Measurements from ENCODE around the gene IPO5. TPM values are rescaled to one million over a fixed set of nuclear protein-coding genes. Genes with fewer than 3 reads are reported as not detected.
A peak's percentile ranks its signal among the peaks of the same experiment; 100 is the strongest.

Gene IPO5
- total and polyA plus RNA-seq, 2 of the 4 experiments (the other 2 are of a cell fraction): 89.2 to 270 TPM

DNA sequence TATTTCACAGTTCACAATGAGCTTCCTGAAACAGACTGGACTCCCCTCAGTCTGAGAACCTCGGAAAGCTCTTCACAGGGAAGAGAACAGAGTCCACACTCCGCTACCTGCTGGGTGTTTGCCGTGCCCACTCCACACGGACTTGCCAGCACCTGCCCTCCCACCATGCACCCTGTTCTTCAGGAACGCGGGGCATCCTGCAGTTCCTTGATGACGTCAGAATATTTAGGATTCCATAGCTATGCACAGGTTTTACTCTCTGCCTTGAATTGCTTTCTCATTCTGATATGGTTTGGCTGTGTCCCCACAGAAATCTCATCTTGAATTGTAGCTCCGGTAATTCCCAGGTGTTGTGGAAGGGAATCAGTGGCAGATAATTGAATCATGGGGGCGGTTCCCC, 115.0 kb downstream of the IPO5 start:
- DNase-seq (no peak), ATAC-seq (ENCODE audit: low read depth) (no peak)
- H3K4me2 ChIP-seq (ENCODE audit: low read depth, low read length): no peak overlapping the region
- intact Hi-C loops (cut with micrococcal nuclease): no loop called here
- H3K4me3 ChIP-seq (ENCODE audit: insufficient read depth, low read depth, low read length): no peak overlapping the region
- CTCF ChIA-PET: interaction anchor here (1.0 kb wide), 1 partner anchor 35 kb away, joined by 3 read pairs; no protein-coding TSS in a partner anchor
- no peak overlapping the region for H2BK15ac ChIP-seq (ENCODE audit: low read depth, low read length)
- no peak overlapping the region for H2BK120ac ChIP-seq (ENCODE audit: low read depth, low read length)
- H2AFZ ChIP-seq (replicated peaks; ENCODE audit: low read length, poor library complexity): peak overlapping the region; percentile 63
- POLR2A ChIA-PET (ENCODE audit: unreplicated experiment): no interaction called here
- no peak overlapping the region for H3K4ac ChIP-seq (ENCODE audit: low read depth, low read length)
- H4K5ac ChIP-seq (ENCODE audit: low read depth, low read length): no peak overlapping the region
- no peak overlapping the region for H3K18ac ChIP-seq (ENCODE audit: low read depth, low read length)
- H3K23ac ChIP-seq (ENCODE audit: low read depth, low read length): no peak overlapping the region
- 72% methylated on average over 5 of the region's 9 CpGs; no CpG with 5 or more reads in 1 of the 2 experiments for WGBS, 2 experiments (ENCODE audit: extremely low coverage in 2 of 2, insufficient read length in 1 of 2)
- H3K9me3 ChIP-seq (ENCODE audit: control insufficient read depth, insufficient read depth, low read length): no peaks in the 10 kb centered on the region
- dilution Hi-C loops (cut with HindIII; ENCODE audit: low sequenced_read_pairs, unreplicated experiment): no loop called here
- no peaks in the 10 kb centered on the region for H3K9me1 ChIP-seq (ENCODE audit: insufficient read depth, low read length)
- H3K27me3 ChIP-seq (ENCODE audit: control insufficient read depth, insufficient read depth, low read length): no peaks in the 10 kb centered on the region
- no peak overlapping the region for H2AK5ac ChIP-seq (ENCODE audit: low read depth, low read length)
- no peak overlapping the region for H3K14ac ChIP-seq (replicated peaks; ENCODE audit: low read depth, low read length)
- no peaks in the 10 kb centered on the region for H4K20me1 ChIP-seq (ENCODE audit: insufficient read depth, low read length)
- no peak overlapping the region for H2BK5ac ChIP-seq (ENCODE audit: low read depth, low read length, poor library complexity, severe bottlenecking)
- H4K8ac ChIP-seq (ENCODE audit: low read depth in 2 of 2, low read length in 2 of 2): no peak overlapping the region
- H2BK20ac ChIP-seq (ENCODE audit: low read depth, low read length): no peak overlapping the region
- no peak overlapping the region for H2AK9ac ChIP-seq (replicated peaks; ENCODE audit: low read depth, low read length, poor library complexity)
- H3K4me1 ChIP-seq (ENCODE audit: control insufficient read depth, insufficient read depth, low read length): no peaks in the 10 kb centered on the region
- in situ Hi-C loops (cut with MboI; ENCODE audit: low sequenced_read_pairs): no loop called here
- no peak overlapping the region for H3K27ac ChIP-seq (ENCODE audit: insufficient read depth, low read length)
- H3K36me3 ChIP-seq (ENCODE audit: control insufficient read depth, insufficient read depth, low read length): no peaks in the 10 kb centered on the region
- TF ChIP-seq FOS (IDR thresholded peaks at IDR 0.05; ENCODE audit: low read depth, low read length) (no peak), MXI1 (IDR thresholded peaks at IDR 0.05; ENCODE audit: borderline replicate concordance, low read depth, low read length) (no peak), POLR2A (IDR thresholded peaks at IDR 0.05; ENCODE audit: low read depth, low read length) (no peak), CEBPB (IDR thresholded peaks at IDR 0.05; ENCODE audit: low read depth, low read length) (no peak), RFX5 (IDR thresholded peaks at IDR 0.05; ENCODE audit: low read depth, low read length) (no peak), CHD1 (IDR thresholded peaks at IDR 0.05; ENCODE audit: low read depth, low read length) (no peak), MAZ (IDR thresholded peaks at IDR 0.05; ENCODE audit: borderline replicate concordance, low read depth, low read length) (no peak), MAFK (IDR thresholded peaks at IDR 0.05; ENCODE audit: low read depth, low read length) (no peak)
- TF ChIP-seq, protein P1, sequence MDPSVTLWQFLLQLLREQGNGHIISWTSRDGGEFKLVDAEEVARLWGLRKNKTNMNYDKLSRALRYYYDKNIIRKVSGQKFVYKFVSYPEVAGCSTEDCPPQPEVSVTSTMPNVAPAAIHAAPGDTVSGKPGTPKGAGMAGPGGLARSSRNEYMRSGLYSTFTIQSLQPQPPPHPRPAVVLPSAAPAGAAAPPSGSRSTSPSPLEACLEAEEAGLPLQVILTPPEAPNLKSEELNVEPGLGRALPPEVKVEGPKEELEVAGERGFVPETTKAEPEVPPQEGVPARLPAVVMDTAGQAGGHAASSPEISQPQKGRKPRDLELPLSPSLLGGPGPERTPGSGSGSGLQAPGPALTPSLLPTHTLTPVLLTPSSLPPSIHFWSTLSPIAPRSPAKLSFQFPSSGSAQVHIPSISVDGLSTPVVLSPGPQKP (IDR thresholded peaks at IDR 0.05; ENCODE audit: borderline replicate concordance, low read depth, low read length): no peak
- no peaks in the 10 kb centered on the region for H3K79me1 ChIP-seq (ENCODE audit: low read depth in 1 of 2, low read length in 2 of 2)
- no peak overlapping the region for H4K91ac ChIP-seq (ENCODE audit: insufficient read depth, low read depth, low read length)
- no peak overlapping the region for H3K56ac ChIP-seq (ENCODE audit: extremely low read depth, insufficient read depth, low read length)
- no peak overlapping the region for H3K9ac ChIP-seq (ENCODE audit: low read depth, low read length)
- BruUV-seq (replicated peaks): no TSS peak

Data from IMR-90 (cell line).